DOHH2 (cell line): ENCODE results near the gene FGGY.

Experiments
- H3F3A ChIP-seq: fragments of 200-600 bp; sonication (generic), shearing (Covaris generic); 2 replicates; pipeline ENCODE4 v1.6.0; 2016; ENCODE audit warnings: antibody characterized with exemption, mild to moderate bottlenecking; ENCODE audit not compliant: control insufficient read depth, insufficient read depth
- H3K27ac ChIP-seq: fragments of 200-600 bp; sonication (generic); 2 replicates; pipeline ENCODE4 v1.5.1; 2014; ENCODE audit warnings: low read depth, mild to moderate bottlenecking, low read length, moderate library complexity
- H3K27me3 ChIP-seq: fragments of 200-600 bp; sonication (generic); 2 replicates; pipeline ENCODE4 v1.6.1; 2014; ENCODE audit warnings: mild to moderate bottlenecking, low read length, mixed read lengths; ENCODE audit not compliant: control insufficient read depth
- H3K36me3 ChIP-seq: fragments of 200-600 bp; sonication (generic); 2 replicates; pipeline ENCODE4 v1.6.1; 2014; ENCODE audit warnings: mild to moderate bottlenecking, low read length, moderate library complexity, mixed read lengths; ENCODE audit not compliant: control insufficient read depth
- H3K4me1 ChIP-seq: fragments of 200-600 bp; sonication (generic); 2 replicates; pipeline ENCODE4 v1.6.1; 2014; ENCODE audit warnings: mild to moderate bottlenecking, low read length, mixed read lengths; ENCODE audit not compliant: control insufficient read depth
- H3K4me2 ChIP-seq: fragments of 200-600 bp; sonication (generic); 2 replicates; pipeline ENCODE4 v1.6.0; 2014; ENCODE audit warnings: mild to moderate bottlenecking, low read length, moderate library complexity
- H3K4me3 ChIP-seq: fragments of 200-600 bp; sonication (generic); 2 replicates; pipeline ENCODE4 v1.5.1; 2014; ENCODE audit warnings: mild to moderate bottlenecking, low read length, mixed read lengths
- H3K79me2 ChIP-seq: fragments of 200-600 bp; sonication (generic); 2 replicates; pipeline ENCODE4 v1.6.1; 2014; ENCODE audit warnings: mild to moderate bottlenecking, low read length, mixed read lengths; ENCODE audit not compliant: control insufficient read depth
- H3K9me2 ChIP-seq: fragments of 200-600 bp; sonication (generic); replicated peaks from 2 replicates; pipeline ENCODE4 v1.6.1; 2014; ENCODE audit warnings: mild to moderate bottlenecking, low read length, mixed read lengths; ENCODE audit not compliant: control insufficient read depth
- H3K9me3 ChIP-seq: fragments of 200-600 bp; sonication (generic); 2 replicates; pipeline ENCODE4 v1.6.1; 2014; ENCODE audit warnings: antibody characterized with exemption, low read length, mixed read lengths; ENCODE audit not compliant: control insufficient read depth, insufficient read depth
- H4K20me1 ChIP-seq: fragments of 200-600 bp; sonication (generic); 2 replicates; pipeline ENCODE4 v1.6.0; 2014; ENCODE audit warnings: low read depth, mild to moderate bottlenecking, antibody characterized with exemption, low read length, moderate library complexity; ENCODE audit not compliant: control insufficient read depth, insufficient read depth
- EZH2phosphoT487 ChIP-seq: fragments of 200-600 bp; sonication (generic); IDR thresholded peaks from 2 replicates; pipeline ENCODE4 v1.6.1; 2017; ENCODE audit warnings: borderline replicate concordance, mild to moderate bottlenecking, antibody characterized with exemption, low read length, moderate library complexity, mixed read lengths
- TF ChIP-seq, protein P1 (sequence below): fragments of 200-600 bp; sonication (generic); IDR thresholded peaks from one replicate; pipeline ENCODE4 v1.5.1; 2014; ENCODE audit warnings: antibody characterized with exemption, mild to moderate bottlenecking, low read depth, low read length; ENCODE audit not compliant: poor library complexity, severe bottlenecking

Gene FGGY

DNA sequence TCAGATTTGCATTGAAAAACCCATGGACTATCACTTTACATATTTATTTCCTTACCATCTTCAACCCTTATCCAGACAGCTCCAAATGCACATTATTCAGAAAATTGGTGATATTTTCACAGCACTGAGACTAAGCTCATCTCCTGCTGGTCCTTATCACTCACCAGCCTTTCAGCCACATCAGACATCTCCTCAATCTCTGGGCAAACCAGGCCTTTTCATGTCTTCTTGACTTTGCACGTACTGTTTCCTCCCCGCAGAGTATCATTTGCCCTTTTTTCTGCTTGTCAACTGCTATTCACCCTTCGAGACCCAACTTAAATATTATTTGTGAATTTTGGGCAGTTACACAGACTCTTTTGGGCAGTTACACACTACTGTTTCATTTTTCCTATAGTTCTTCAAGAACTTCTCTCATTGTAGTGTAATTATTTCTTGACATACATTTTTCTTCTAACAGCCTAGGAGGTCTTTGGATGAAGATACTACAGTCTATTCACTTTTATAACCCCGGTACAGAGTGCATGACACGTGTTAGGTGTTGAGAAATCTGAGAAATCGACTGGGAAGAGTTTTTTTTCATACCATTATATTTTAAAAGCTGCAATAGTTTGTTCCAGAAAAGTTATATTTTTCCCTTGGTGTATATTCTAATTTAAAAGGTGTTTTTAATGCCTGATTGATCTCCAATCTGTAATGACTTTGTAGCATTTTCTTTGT lies 98.0 kb downstream of the FGGY start:
- Histone ChIP-seq H3K4me2 (no peak overlapping the region), H3K4me1 (no peaks in the 10 kb centered on the region), H3K27me3 (no peaks in the 10 kb centered on the region), H4K20me1 (no peaks in the 10 kb centered on the region), H3K4me3 (no peak overlapping the region), H3K79me2 (no peaks in the 10 kb centered on the region), H3K9me3 (no peaks in the 10 kb centered on the region), H3K36me3 (no peaks in the 10 kb centered on the region), H3K27ac (no peak overlapping the region), H3K9me2 (no peaks in the 10 kb centered on the region), H3F3A (no peaks in the 10 kb centered on the region)
- no peak for TF ChIP-seq EZH2phosphoT487

DNA sequence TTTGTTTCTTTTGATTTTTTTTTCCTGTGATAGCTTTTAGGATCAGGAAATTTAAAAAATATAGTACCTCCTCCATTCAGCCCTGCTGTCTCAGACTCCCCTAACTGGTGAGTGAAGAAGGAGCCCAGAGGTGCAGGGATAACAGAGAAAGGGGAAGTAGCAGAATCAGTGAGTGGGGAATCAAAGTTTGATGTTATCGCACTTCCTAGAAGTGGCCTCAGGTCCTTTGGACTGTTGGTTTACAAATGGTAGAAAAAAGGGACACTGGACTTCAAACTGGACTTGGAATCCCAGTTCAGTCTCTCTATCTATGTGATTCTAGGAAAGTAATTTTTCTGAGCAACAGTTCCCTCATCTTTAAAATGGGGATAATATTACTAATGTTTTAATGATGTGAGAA lies 99.5 kb downstream of the FGGY start:
- no peaks in the 10 kb centered on the region for H3F3A ChIP-seq
- H3K4me3 ChIP-seq = no peak overlapping the region
- no peaks in the 10 kb centered on the region for H3K9me2 ChIP-seq
- TF ChIP-seq, protein P1, sequence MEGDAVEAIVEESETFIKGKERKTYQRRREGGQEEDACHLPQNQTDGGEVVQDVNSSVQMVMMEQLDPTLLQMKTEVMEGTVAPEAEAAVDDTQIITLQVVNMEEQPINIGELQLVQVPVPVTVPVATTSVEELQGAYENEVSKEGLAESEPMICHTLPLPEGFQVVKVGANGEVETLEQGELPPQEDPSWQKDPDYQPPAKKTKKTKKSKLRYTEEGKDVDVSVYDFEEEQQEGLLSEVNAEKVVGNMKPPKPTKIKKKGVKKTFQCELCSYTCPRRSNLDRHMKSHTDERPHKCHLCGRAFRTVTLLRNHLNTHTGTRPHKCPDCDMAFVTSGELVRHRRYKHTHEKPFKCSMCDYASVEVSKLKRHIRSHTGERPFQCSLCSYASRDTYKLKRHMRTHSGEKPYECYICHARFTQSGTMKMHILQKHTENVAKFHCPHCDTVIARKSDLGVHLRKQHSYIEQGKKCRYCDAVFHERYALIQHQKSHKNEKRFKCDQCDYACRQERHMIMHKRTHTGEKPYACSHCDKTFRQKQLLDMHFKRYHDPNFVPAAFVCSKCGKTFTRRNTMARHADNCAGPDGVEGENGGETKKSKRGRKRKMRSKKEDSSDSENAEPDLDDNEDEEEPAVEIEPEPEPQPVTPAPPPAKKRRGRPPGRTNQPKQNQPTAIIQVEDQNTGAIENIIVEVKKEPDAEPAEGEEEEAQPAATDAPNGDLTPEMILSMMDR = no peak
- no peak for TF ChIP-seq EZH2phosphoT487
- no peak overlapping the region for H3K4me2 ChIP-seq
- no peaks in the 10 kb centered on the region for H3K27me3 ChIP-seq
- H3K79me2 ChIP-seq = no peaks in the 10 kb centered on the region
- H3K27ac ChIP-seq = no peak overlapping the region
- no peaks in the 10 kb centered on the region for H4K20me1 ChIP-seq
- no peaks in the 10 kb centered on the region for H3K9me3 ChIP-seq
- H3K4me1 ChIP-seq = no peaks in the 10 kb centered on the region
- H3K36me3 ChIP-seq = no peaks in the 10 kb centered on the region

DNA sequence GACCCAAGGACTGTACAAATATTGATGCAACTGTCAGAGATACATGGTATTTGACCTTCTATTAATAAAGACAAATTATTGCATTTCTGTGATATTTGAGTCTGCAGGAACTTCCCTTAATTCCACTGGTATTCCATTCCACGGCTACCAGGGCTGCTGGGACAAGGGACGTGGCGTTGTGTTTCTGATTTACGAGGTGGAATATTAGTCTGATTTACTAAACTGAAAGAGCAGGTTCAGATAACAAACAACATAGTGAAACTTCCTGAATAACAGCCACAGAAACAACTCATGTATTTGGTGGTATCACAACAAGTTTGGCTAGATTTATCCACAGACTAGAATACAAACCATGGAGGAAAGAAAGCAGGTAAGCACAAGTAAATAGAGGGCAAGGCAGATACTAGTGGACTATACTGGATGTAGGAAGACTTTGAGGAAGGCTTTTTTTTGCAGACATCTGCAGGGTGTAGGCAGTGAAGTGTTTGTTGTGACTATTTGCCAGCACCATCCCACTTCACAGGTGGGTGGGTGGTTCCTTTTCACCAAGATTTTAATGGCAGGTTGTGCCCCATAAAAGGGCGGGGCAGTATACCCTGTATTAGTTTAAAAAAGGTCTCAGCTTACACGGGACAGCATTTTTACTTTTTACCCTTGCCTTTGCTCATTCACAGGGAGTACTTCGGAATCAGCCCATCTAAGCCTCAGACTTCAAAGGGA lies 100.4 kb downstream of the FGGY start:
- no peaks in the 10 kb centered on the region for H4K20me1 ChIP-seq
- no peaks in the 10 kb centered on the region for H3K9me3 ChIP-seq
- no peak overlapping the region for H3K4me2 ChIP-seq
- H3K27ac ChIP-seq = no peak overlapping the region
- no peaks in the 10 kb centered on the region for H3K79me2 ChIP-seq
- no peaks in the 10 kb centered on the region for H3K27me3 ChIP-seq
- no peaks in the 10 kb centered on the region for H3F3A ChIP-seq
- no peak for TF ChIP-seq EZH2phosphoT487
- H3K4me1 ChIP-seq = no peaks in the 10 kb centered on the region
- H3K36me3 ChIP-seq = no peaks in the 10 kb centered on the region
- no peaks in the 10 kb centered on the region for H3K9me2 ChIP-seq
- H3K4me3 ChIP-seq = no peak overlapping the region

DNA sequence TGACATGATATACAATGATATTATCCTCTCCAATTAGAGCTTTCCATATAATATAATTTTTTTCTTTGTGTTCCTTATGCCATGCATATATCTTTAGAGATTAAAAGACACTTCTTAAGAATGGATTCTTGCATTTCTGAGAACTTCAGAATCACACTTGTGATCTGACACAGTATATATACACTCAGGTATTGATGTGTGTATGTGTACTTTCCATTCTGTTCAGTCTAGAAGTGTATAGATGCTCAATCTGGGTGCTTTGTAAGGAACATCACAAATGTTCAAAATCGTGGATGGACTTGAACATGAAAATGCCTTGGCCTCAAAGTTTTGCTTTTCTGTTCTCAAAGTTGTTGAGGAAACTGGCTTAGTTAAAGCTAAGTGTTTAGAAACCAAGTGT lies 102.7 kb downstream of the FGGY start:
- TF ChIP-seq EZH2phosphoT487 = no peak
- Histone ChIP-seq H3K9me2 (no peaks in the 10 kb centered on the region), H4K20me1 (no peaks in the 10 kb centered on the region), H3K4me2 (no peak overlapping the region), H3K27me3 (no peaks in the 10 kb centered on the region), H3K79me2 (no peaks in the 10 kb centered on the region), H3F3A (no peaks in the 10 kb centered on the region), H3K4me1 (no peaks in the 10 kb centered on the region), H3K9me3 (no peaks in the 10 kb centered on the region), H3K27ac (no peak overlapping the region), H3K4me3 (no peak overlapping the region), H3K36me3 (no peaks in the 10 kb centered on the region)
